Activated T-helper 1 cell treated with anti-CD3 and anti-CD28 coated beads, Interleukin-2, amount 50 U/mL, for 16 hours (primary cell): Measurements from ENCODE around the gene BLOC1S4.
"Not testable (repeated sequence)": the region's sequence is repeated elsewhere in the genome, so short reads cannot be mapped to it uniquely, and the experiment has no call there.

Source experiments
- DNase-seq, 2 donors: peaks; one replicate each; pipeline ENCODE4 v3.0.0-alpha.2; 2020; ENCODE audit warnings: low read depth in 1 of 2, low spot score in 1 of 2

BLOC1S4 gene

GRCh38 chr4:6716958-6717655, 1.1 kb downstream of the BLOC1S4 start:
- no peak for DNase-seq

GRCh38 chr4:6718932-6719610, 3.1 kb downstream of the BLOC1S4 start:
- DNase-seq = no peak

- no peak for DNase-seq
Observed at GRCh38 chr4:6719611-6720179, 3.7 kb downstream of the BLOC1S4 start.

GRCh38 chr4:6720202-6720699, 4.3 kb downstream of the BLOC1S4 start:
- DNase-seq = peak; percentile 73 to 76

GRCh38 chr4:6721121-6721520, 5.1 kb downstream of the BLOC1S4 start:
- no peak for DNase-seq

GRCh38 chr4:6722891-6723290, 6.9 kb downstream of the BLOC1S4 start:
- DNase-seq = no peak

- DNase-seq = no peak
Observed at GRCh38 chr4:6723851-6724250, 7.9 kb downstream of the BLOC1S4 start.

- no peak for DNase-seq
Observed at GRCh38 chr4:6724421-6725111, 8.6 kb downstream of the BLOC1S4 start.

- DNase-seq = not testable (repeated sequence)
Observed at GRCh38 chr4:6725427-6725961, 9.5 kb downstream of the BLOC1S4 start.

GRCh38 chr4:6727081-6727942, 11.3 kb downstream of the BLOC1S4 start:
- DNase-seq = no peak

GRCh38 chr4:6727943-6728250, 11.9 kb downstream of the BLOC1S4 start:
- no peak for DNase-seq

- no peak for DNase-seq
Observed at GRCh38 chr4:6728320-6729029, 12.5 kb downstream of the BLOC1S4 start.

GRCh38 chr4:6730603-6731317, 14.8 kb downstream of the BLOC1S4 start:
- no peak for DNase-seq

- no peak for DNase-seq
Observed at GRCh38 chr4:6731318-6731675, 15.3 kb downstream of the BLOC1S4 start.

GRCh38 chr4:6731780-6732179, 15.8 kb downstream of the BLOC1S4 start:
- DNase-seq = no peak

GRCh38 chr4:6732441-6733357, 16.7 kb downstream of the BLOC1S4 start:
- no peak for DNase-seq

- no peak for DNase-seq
Observed at GRCh38 chr4:6733358-6734164, 17.6 kb downstream of the BLOC1S4 start.
